Kasumi-1 (cell line): Measurements from ENCODE around the gene COL6A2.
A peak's percentile ranks its signal among the peaks of the same experiment; 100 is the strongest.

Experiments used
- DNase-seq, 2 experiments: peaks; one replicate each; lab custom pipeline; 2025; lab: John Stamatoyannopoulos, UW

The COL6A2 gene

GRCh38 chr21:46142582-46143473 is 44.9 kb downstream of the COL6A2 start:
- DNase-seq = no peak

GRCh38 chr21:46144464-46145070 is 46.7 kb downstream of the COL6A2 start:
- no peak for DNase-seq

GRCh38 chr21:46145159-46145839 is 47.4 kb downstream of the COL6A2 start:
- DNase-seq = no peak

- DNase-seq = no peak
Measured at GRCh38 chr21:46145840-46146691, 48.2 kb downstream of the COL6A2 start.

- DNase-seq = no peak
Measured at GRCh38 chr21:46146856-46147255, 48.9 kb downstream of the COL6A2 start.

GRCh38 chr21:46147429-46147828 is 49.5 kb downstream of the COL6A2 start:
- peak; percentile 16 to 26 for DNase-seq

GRCh38 chr21:46148106-46148505 is 50.2 kb downstream of the COL6A2 start:
- DNase-seq = no peak

GRCh38 chr21:46149205-46149901 is 51.4 kb downstream of the COL6A2 start:
- no peak for DNase-seq

- DNase-seq = no peak
Measured at GRCh38 chr21:46150073-46150472, 52.2 kb downstream of the COL6A2 start.

- DNase-seq = no peak
Measured at GRCh38 chr21:46150491-46151121, 52.7 kb downstream of the COL6A2 start.

GRCh38 chr21:46151261-46151988 is 53.5 kb downstream of the COL6A2 start:
- DNase-seq = no peak

- no peak for DNase-seq
Measured at GRCh38 chr21:46151989-46152926, 54.3 kb downstream of the COL6A2 start.

GRCh38 chr21:46152927-46153246 is 55.0 kb downstream of the COL6A2 start:
- DNase-seq = no peak

- DNase-seq = peak; percentile 23 to 30
Measured at GRCh38 chr21:46153247-46154154, 55.6 kb downstream of the COL6A2 start.

GRCh38 chr21:46154155-46154954 is 56.4 kb downstream of the COL6A2 start:
- DNase-seq = no peak

- no peak for DNase-seq
Measured at GRCh38 chr21:46154955-46155513, 57.1 kb downstream of the COL6A2 start.
